Measurements from ENCODE around the gene TEX11. TPM values are rescaled to one million over a fixed set of nuclear protein-coding genes. Genes with fewer than 3 reads are reported as not detected.
"Not testable (repeated sequence)": the region's sequence is repeated elsewhere in the genome, so short reads cannot be mapped to it uniquely, and the experiment has no call there.

The TEX11 gene
- total and polyA plus RNA-seq, 7 donors: 0.79 to 2.4 (median 2.3) TPM; not detected in 4

- 14 to 25% methylated on average over 3 of the region's 3 CpGs for WGBS, 2 donors
- no peak overlapping the region for H3K4me3 ChIP-seq
These were observed 13.3 kb upstream of the TEX11 start for GRCh38 chrX:70921709-70922352.

DNA sequence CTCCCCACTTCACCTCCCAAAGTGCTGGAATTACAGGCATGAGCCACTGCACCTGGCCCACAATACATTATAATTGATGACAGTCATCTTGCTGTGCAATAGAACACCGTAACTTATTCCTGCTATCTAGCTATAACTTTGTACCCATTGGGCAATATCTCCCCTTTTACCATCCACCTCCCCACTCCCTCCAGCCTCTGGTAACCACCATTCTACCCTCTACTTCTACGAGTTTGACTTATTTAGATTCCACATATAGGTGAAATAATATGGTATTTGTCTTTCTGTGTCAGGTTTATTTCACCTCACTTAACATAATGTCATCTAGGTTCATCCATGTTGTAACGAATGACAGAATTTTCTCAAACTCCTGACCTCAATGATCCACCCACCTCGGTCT lies 8.2 kb upstream of the TEX11 start:
- no peak for DNase-seq
- Histone ChIP-seq H3K27me3 (no peaks in the 10 kb centered on the region), H3K4me1 (no peaks in the 10 kb centered on the region), H3K36me3 (no peaks in the 10 kb centered on the region), H3K27ac (no peak overlapping the region), H3K9me3 (no peaks in the 10 kb centered on the region), H3K4me3 (no peak overlapping the region)
- intact Hi-C loops (cut with DNase I): no loop called here
- TF ChIP-seq CTCF (IDR thresholded peaks at IDR 0.05) (no peak), EP300 (IDR thresholded peaks at IDR 0.05) (no peak), POLR2A (IDR thresholded peaks at IDR 0.05) (no peak), POLR2AphosphoS5 (IDR thresholded peaks at IDR 0.05) (no peak)
- WGBS, 2 donors: 57 to 88% methylated on average over 4 of the region's 4 CpGs

More at GRCh38 chrX:70921709-70922352, 13.3 kb upstream of the TEX11 start:
- intact Hi-C loops (cut with DNase I): no loop called here
- Histone ChIP-seq H3K27ac (no peak overlapping the region), H3K36me3 (no peaks in the 10 kb centered on the region), H3K27me3 (no peaks in the 10 kb centered on the region), H3K4me1 (no peaks in the 10 kb centered on the region), H3K9me3 (no peaks in the 10 kb centered on the region)
- TF ChIP-seq CTCF (IDR thresholded peaks at IDR 0.05): no peak
- no peak for TF ChIP-seq POLR2A (IDR thresholded peaks at IDR 0.05)
- TF ChIP-seq POLR2AphosphoS5 (IDR thresholded peaks at IDR 0.05): no peak
- no peak for TF ChIP-seq EP300 (IDR thresholded peaks at IDR 0.05)
- no peak for DNase-seq

- Histone ChIP-seq H3K9me3 (no peaks in the 10 kb centered on the region), H3K4me1 (no peaks in the 10 kb centered on the region), H3K36me3 (no peaks in the 10 kb centered on the region), H3K27me3 (no peaks in the 10 kb centered on the region), H3K4me3 (no peak overlapping the region), H3K27ac (no peak overlapping the region)
- intact Hi-C loops (cut with DNase I): no loop called here
- TF ChIP-seq POLR2A (IDR thresholded peaks at IDR 0.05) (no peak), EP300 (IDR thresholded peaks at IDR 0.05) (no peak), POLR2AphosphoS5 (IDR thresholded peaks at IDR 0.05) (no peak), CTCF (IDR thresholded peaks at IDR 0.05) (no peak)
- no peak for DNase-seq
- WGBS, 2 donors: 91 to 93% methylated on average over 11 of the region's 11 CpGs
These were observed 611 bp downstream of the TEX11 start for GRCh38 chrX:70907900-70908299.

DNA sequence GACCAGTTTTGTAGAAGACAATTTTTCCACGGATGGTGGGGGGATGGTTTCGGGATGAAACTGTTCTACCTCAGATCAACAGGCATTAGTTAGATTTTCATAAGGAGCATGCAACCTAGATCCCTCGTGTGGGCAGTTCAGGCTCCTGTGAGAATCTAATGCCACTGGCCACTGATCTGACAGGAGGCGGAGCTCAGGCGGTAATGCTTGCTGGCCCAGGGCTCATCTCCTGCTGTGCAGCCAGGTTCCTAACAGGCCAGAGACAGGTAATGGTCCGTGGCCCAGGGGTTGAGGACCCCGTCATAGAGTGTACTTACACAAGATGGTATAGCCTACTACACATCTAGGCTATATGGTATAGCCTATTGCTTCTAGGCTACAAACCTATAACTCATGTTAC lies 7.0 kb downstream of the TEX11 start:
- TF ChIP-seq CTCF (IDR thresholded peaks at IDR 0.05) (no peak), POLR2AphosphoS5 (IDR thresholded peaks at IDR 0.05) (no peak), EP300 (IDR thresholded peaks at IDR 0.05) (no peak), POLR2A (IDR thresholded peaks at IDR 0.05) (no peak)
- intact Hi-C loops (cut with DNase I): no loop called here
- 73 to 74% methylated on average over 7 of the region's 7 CpGs for WGBS, 2 donors

GRCh38 chrX:70890441-70890840 lies 18.1 kb downstream of the TEX11 start:
- H3K9me3 ChIP-seq; DNase-seq; H3K36me3 ChIP-seq; intact Hi-C loops (cut with DNase I); H3K27me3 ChIP-seq; H3K4me3 ChIP-seq; H3K4me1 ChIP-seq; H3K27ac ChIP-seq: not testable (repeated sequence)
- WGBS, 2 donors: 45 to 47% methylated on average over 6 of the region's 6 CpGs

More for the DNA sequence above, 7.0 kb downstream of the TEX11 start:
- H3K9me3 ChIP-seq: no peaks in the 10 kb centered on the region
- H3K4me1 ChIP-seq: no peaks in the 10 kb centered on the region
- no peak overlapping the region for H3K4me3 ChIP-seq
- no peaks in the 10 kb centered on the region for H3K36me3 ChIP-seq
- H3K27ac ChIP-seq: no peak overlapping the region
- H3K27me3 ChIP-seq: no peaks in the 10 kb centered on the region
- no peak for DNase-seq
